DND-41 (cell line): ENCODE measurements around the gene ZNF503.

Experiments
- ATAC-seq: fragments of 200-7000 bp; cut with Tn5 transposase; 3 replicates; pipeline ENCODE4 v1.9.1; 2021; ENCODE audit warnings: low read depth; ENCODE audit not compliant: insufficient read depth
- DNase-seq: peaks from one replicate; pipeline ENCODE4 v3.0.0-alpha.2; 2020
- H2AFZ ChIP-seq: 2 replicates; pipeline ENCODE4 v1.6.0; 2012; ENCODE audit warnings: low read depth, low read length
- H3K27ac ChIP-seq: 2 replicates; pipeline ENCODE4 v1.5.1; 2012; ENCODE audit warnings: low read length, inconsistent platforms
- H3K27me3 ChIP-seq: fragments of 200-600 bp; sonication (generic); 2 replicates; pipeline ENCODE4 v1.6.0; 2012; ENCODE audit warnings: low read length, mild to moderate bottlenecking, inconsistent platforms; ENCODE audit not compliant: insufficient read depth, poor library complexity
- H3K36me3 ChIP-seq: 2 replicates; pipeline ENCODE4 v1.5.1; 2012; ENCODE audit warnings: low read length, inconsistent platforms; ENCODE audit not compliant: insufficient read depth
- H3K4me1 ChIP-seq: 2 replicates; pipeline ENCODE4 v1.5.1; 2012; ENCODE audit warnings: mild to moderate bottlenecking, low read length; ENCODE audit not compliant: insufficient read depth
- H3K4me2 ChIP-seq: 2 replicates; pipeline ENCODE4 v1.6.0; 2012; ENCODE audit warnings: mild to moderate bottlenecking, moderate library complexity, low read length, inconsistent platforms; ENCODE audit not compliant: insufficient read depth
- H3K4me3 ChIP-seq, 2 experiments: fragments of 200-600 bp in 1 of 2; shearing (Covaris generic) in 1 of 2; 2 replicates each; pipeline ENCODE4 v1.5.1; 2012 to 2016; ENCODE audit warnings: inconsistent platforms in 2 of 2, low read length in 2 of 2, mild to moderate bottlenecking in 2 of 2, low read depth in 1 of 2, moderate library complexity in 1 of 2
- H3K79me2 ChIP-seq: 2 replicates; pipeline ENCODE4 v1.6.0; 2012; ENCODE audit warnings: low read length, inconsistent platforms; ENCODE audit not compliant: insufficient read depth
- H3K9ac ChIP-seq: 2 replicates; pipeline ENCODE4 v1.6.0; 2012; ENCODE audit warnings: low read depth, mild to moderate bottlenecking, inconsistent platforms, low read length, moderate library complexity
- H3K9me3 ChIP-seq: 2 replicates; pipeline ENCODE4 v1.5.1; 2012; ENCODE audit warnings: low read length, moderate library complexity, mild to moderate bottlenecking, inconsistent platforms; ENCODE audit not compliant: insufficient read depth, severe bottlenecking
- H4K20me1 ChIP-seq: 2 replicates; pipeline ENCODE4 v1.6.0; 2012; ENCODE audit warnings: low read length; ENCODE audit not compliant: insufficient read depth
- CTCF ChIP-seq: IDR thresholded peaks from 2 replicates; pipeline ENCODE4 v1.5.1; 2012; ENCODE audit warnings: borderline replicate concordance, low read length, moderate library complexity, mild to moderate bottlenecking; ENCODE audit not compliant: poor library complexity, severe bottlenecking; ENCODE audit errors: extremely low read depth
- EZH2 ChIP-seq: IDR thresholded peaks from 3 replicates; pipeline ENCODE4 v1.6.1; 2012; ENCODE audit warnings: borderline replicate concordance, low read depth, mild to moderate bottlenecking, moderate library complexity, low read length, inconsistent platforms; ENCODE audit not compliant: severe bottlenecking

The ZNF503 gene

GRCh38 chr10:75392271-75392670 is 9.3 kb downstream of the ZNF503 start:
- Histone ChIP-seq H3K9ac (no peak overlapping the region), H3K36me3 (no peaks in the 10 kb centered on the region), H4K20me1 (no peaks in the 10 kb centered on the region), H3K4me2 (no peak overlapping the region), H3K9me3 (no peaks in the 10 kb centered on the region), H3K27me3 (peaks cover 5% of the 10 kb centered on the region), H3K4me1 (no peaks in the 10 kb centered on the region), H3K79me2 (no peaks in the 10 kb centered on the region), H3K27ac (no peak overlapping the region), H2AFZ (no peak overlapping the region), H3K4me3 (no peak overlapping the region)
- TF ChIP-seq CTCF (no peak), EZH2 (no peak)
- no peak for DNase-seq
- ATAC-seq, result no peak

- no peak overlapping the region for H3K4me2 ChIP-seq
- DNase-seq (no peak), ATAC-seq (no peak)
- no peaks in the 10 kb centered on the region for H3K36me3 ChIP-seq
- no peak overlapping the region for H2AFZ ChIP-seq
- peaks cover 5% of the 10 kb centered on the region for H3K27me3 ChIP-seq
- TF ChIP-seq EZH2 (no peak), CTCF (no peak)
- H3K79me2 ChIP-seq, result no peaks in the 10 kb centered on the region
- no peaks in the 10 kb centered on the region for H4K20me1 ChIP-seq
- no peak overlapping the region for H3K27ac ChIP-seq
- no peaks in the 10 kb centered on the region for H3K4me1 ChIP-seq
- no peak overlapping the region for H3K4me3 ChIP-seq
- H3K9me3 ChIP-seq, result no peaks in the 10 kb centered on the region
- no peak overlapping the region for H3K9ac ChIP-seq
Measured at GRCh38 chr10:75390178-75390577, 11.4 kb downstream of the ZNF503 start.

GRCh38 chr10:75388082-75388481 is 13.5 kb downstream of the ZNF503 start:
- Histone ChIP-seq H3K79me2 (no peaks in the 10 kb centered on the region), H3K4me2 (no peak overlapping the region), H3K4me1 (no peaks in the 10 kb centered on the region), H3K4me3 (no peak overlapping the region), H3K27ac (no peak overlapping the region), H3K27me3 (peaks cover 5% of the 10 kb centered on the region), H3K9ac (no peak overlapping the region), H4K20me1 (no peaks in the 10 kb centered on the region), H3K36me3 (no peaks in the 10 kb centered on the region), H3K9me3 (no peaks in the 10 kb centered on the region), H2AFZ (no peak overlapping the region)
- DNase-seq, result no peak
- TF ChIP-seq EZH2 (no peak), CTCF (no peak)
- ATAC-seq, result no peak

GRCh38 chr10:75386128-75386527 is 15.4 kb downstream of the ZNF503 start:
- no peaks in the 10 kb centered on the region for H3K9me3 ChIP-seq
- peaks cover 2% of the 10 kb centered on the region for H3K27me3 ChIP-seq
- no peaks in the 10 kb centered on the region for H3K4me1 ChIP-seq
- no peak overlapping the region for H3K9ac ChIP-seq
- no peaks in the 10 kb centered on the region for H3K36me3 ChIP-seq
- no peaks in the 10 kb centered on the region for H3K79me2 ChIP-seq
- no peak overlapping the region for H3K4me3 ChIP-seq
- TF ChIP-seq CTCF (no peak), EZH2 (no peak)
- no peak for ATAC-seq
- H4K20me1 ChIP-seq, result no peaks in the 10 kb centered on the region
- H3K27ac ChIP-seq, result no peak overlapping the region
- H2AFZ ChIP-seq, result no peak overlapping the region
- DNase-seq, result no peak
- H3K4me2 ChIP-seq, result no peak overlapping the region
